ENCODE measurements around the gene MED13. TPM values are rescaled to one million over a fixed set of nuclear protein-coding genes. Genes with fewer than 3 reads are reported as not detected.
"Not testable (repeated sequence)": the region's sequence is repeated elsewhere in the genome, so short reads cannot be mapped to it uniquely, and the experiment has no call there.

Gene MED13
- total and polyA plus RNA-seq, 2 experiments from 2014 or later, result 6.6 to 51.2 TPM

GRCh38 chr17:62001105-62001504, 64.0 kb downstream of the MED13 start:
- no peak overlapping the region for H2AFZ ChIP-seq
- no peak for DNase-seq (ENCODE audit: low spot score)
- TF ChIP-seq EZH2phosphoT487 (IDR thresholded peaks at IDR 0.05; ENCODE audit: low read depth, severe bottlenecking, unreplicated experiment) (no peak), CTCF (IDR thresholded peaks at IDR 0.05; ENCODE audit: poor library complexity) (no peak)
- H4K20me1 ChIP-seq (ENCODE audit: insufficient read depth, poor library complexity, severe bottlenecking), result peaks cover 58% of the 10 kb centered on the region
- no peaks in the 10 kb centered on the region for H3K9me3 ChIP-seq (ENCODE audit: low read depth)
- peaks cover 95% of the 10 kb centered on the region for H3K79me2 ChIP-seq
- WGBS (ENCODE audit: low lambda C conversion rate, missing lambda C conversion rate), result 98% methylated on average over 2 of the region's 2 CpGs
- peaks cover 8% of the 10 kb centered on the region for H3K4me1 ChIP-seq (ENCODE audit: insufficient read depth)
- no peaks in the 10 kb centered on the region for H3K9me2 ChIP-seq (replicated peaks; ENCODE audit: insufficient read depth)
- H3K4me3 ChIP-seq, result no peak overlapping the region
- H3K4me2 ChIP-seq, result no peak overlapping the region
- H3K27ac ChIP-seq, result no peak overlapping the region
- no peaks in the 10 kb centered on the region for H3K27me3 ChIP-seq
- no peaks in the 10 kb centered on the region for H3K36me3 ChIP-seq (replicated peaks; ENCODE audit: insufficient read depth, low read depth)

DNA sequence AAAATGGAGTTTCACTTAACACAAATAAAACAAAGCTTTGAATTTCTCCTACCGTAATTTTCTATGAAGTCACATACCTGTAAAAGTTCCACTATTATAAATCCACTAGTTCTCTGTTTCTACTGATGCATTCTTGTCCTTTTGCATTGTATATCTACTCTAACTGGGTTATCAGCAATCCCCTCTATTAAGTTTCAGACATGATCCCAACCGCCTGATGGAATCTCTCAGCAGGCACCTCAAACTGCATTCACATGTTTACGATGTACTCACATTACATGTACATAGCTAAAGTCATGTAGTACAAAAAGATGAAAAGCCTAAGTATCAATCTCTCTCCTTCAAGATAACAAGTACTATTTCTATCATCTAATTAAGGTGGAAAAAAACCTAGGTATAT, 64.9 kb downstream of the MED13 start:
- Histone ChIP-seq H3K4me1 (ENCODE audit: insufficient read depth) (peaks cover 8% of the 10 kb centered on the region), H4K20me1 (ENCODE audit: insufficient read depth, poor library complexity, severe bottlenecking) (peaks cover 61% of the 10 kb centered on the region), H2AFZ (no peak overlapping the region), H3K9me3 (ENCODE audit: low read depth) (no peaks in the 10 kb centered on the region), H3K79me2 (peaks cover 94% of the 10 kb centered on the region), H3K36me3 (replicated peaks; ENCODE audit: insufficient read depth, low read depth) (no peaks in the 10 kb centered on the region), H3K27ac (no peak overlapping the region), H3K4me2 (no peak overlapping the region), H3K27me3 (no peaks in the 10 kb centered on the region), H3K4me3 (no peak overlapping the region), H3K9me2 (replicated peaks; ENCODE audit: insufficient read depth) (no peaks in the 10 kb centered on the region)
- no peak for DNase-seq (ENCODE audit: low spot score)
- no peak for TF ChIP-seq EZH2phosphoT487 (IDR thresholded peaks at IDR 0.05; ENCODE audit: low read depth, severe bottlenecking, unreplicated experiment)
- TF ChIP-seq CTCF (IDR thresholded peaks at IDR 0.05; ENCODE audit: poor library complexity), result no peak
- no peak for TF ChIP-seq EZH2 (IDR thresholded peaks at IDR 0.05; ENCODE audit: borderline replicate concordance)
- 69% methylated on average over 3 of the region's 3 CpGs for WGBS (ENCODE audit: low lambda C conversion rate, missing lambda C conversion rate)

DNA sequence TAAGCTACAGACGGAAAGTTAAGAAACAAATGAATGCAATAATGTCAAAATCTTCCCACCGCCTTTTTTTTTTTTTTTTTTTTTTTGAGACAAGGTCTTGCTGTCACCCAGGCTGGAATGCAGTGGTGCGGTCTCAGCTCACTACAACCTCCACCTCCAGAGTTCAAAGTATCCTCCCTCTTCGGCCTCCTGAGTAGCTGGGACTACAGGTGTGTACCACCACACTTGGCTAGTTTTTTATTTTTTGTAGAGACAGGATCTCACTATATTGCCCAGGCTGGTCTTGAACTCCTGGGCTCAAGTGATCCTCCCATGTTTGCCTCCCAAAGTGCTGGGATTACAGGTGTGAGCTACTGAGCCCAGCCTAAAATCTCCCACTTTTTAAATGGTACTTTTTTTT, 66.5 kb downstream of the MED13 start:
- peaks cover 50% of the 10 kb centered on the region for H4K20me1 ChIP-seq (ENCODE audit: insufficient read depth, poor library complexity, severe bottlenecking)
- not testable (repeated sequence) for H3K36me3 ChIP-seq (replicated peaks; ENCODE audit: insufficient read depth, low read depth); H3K27me3 ChIP-seq; H3K9me3 ChIP-seq (ENCODE audit: low read depth); H2AFZ ChIP-seq; H3K4me2 ChIP-seq; H3K27ac ChIP-seq; H3K4me3 ChIP-seq; H3K4me1 ChIP-seq (ENCODE audit: insufficient read depth); DNase-seq (ENCODE audit: low spot score); H3K9me2 ChIP-seq (replicated peaks; ENCODE audit: insufficient read depth)
- peaks cover 87% of the 10 kb centered on the region for H3K79me2 ChIP-seq
- WGBS (ENCODE audit: low lambda C conversion rate, missing lambda C conversion rate), result 94% methylated on average over 4 of the region's 4 CpGs

DNA sequence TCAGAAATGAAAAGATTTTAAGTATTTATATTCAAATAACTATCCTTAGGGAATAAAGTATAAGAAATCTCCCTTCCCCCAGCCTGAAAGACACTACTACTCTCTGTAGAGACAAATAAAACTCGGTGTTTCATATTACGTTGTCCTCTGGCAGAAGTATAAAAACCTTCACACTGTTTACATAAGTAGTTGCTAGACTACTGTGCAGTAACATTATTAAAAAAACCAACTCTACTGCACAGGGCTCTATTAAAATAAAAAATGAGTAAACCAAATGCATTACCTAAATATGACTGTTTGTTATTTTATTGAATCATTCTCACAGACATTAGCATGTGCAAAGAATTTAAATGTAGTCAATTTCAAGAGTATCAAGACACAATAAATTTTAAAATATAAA, 67.4 kb downstream of the MED13 start:
- no peak overlapping the region for H2AFZ ChIP-seq
- 47% methylated on average over 2 of the region's 2 CpGs for WGBS (ENCODE audit: low lambda C conversion rate, missing lambda C conversion rate)
- no peak overlapping the region for H3K4me2 ChIP-seq
- TF ChIP-seq CTCF (IDR thresholded peaks at IDR 0.05; ENCODE audit: poor library complexity) (no peak), EZH2phosphoT487 (IDR thresholded peaks at IDR 0.05; ENCODE audit: low read depth, severe bottlenecking, unreplicated experiment) (no peak), EZH2 (IDR thresholded peaks at IDR 0.05; ENCODE audit: borderline replicate concordance) (no peak)
- peaks cover 43% of the 10 kb centered on the region for H4K20me1 ChIP-seq (ENCODE audit: insufficient read depth, poor library complexity, severe bottlenecking)
- H3K27me3 ChIP-seq, result no peaks in the 10 kb centered on the region
- no peak for DNase-seq (ENCODE audit: low spot score)
- no peak overlapping the region for H3K4me3 ChIP-seq
- H3K9me3 ChIP-seq (ENCODE audit: low read depth), result no peaks in the 10 kb centered on the region
- H3K27ac ChIP-seq, result no peak overlapping the region
- H3K36me3 ChIP-seq (replicated peaks; ENCODE audit: insufficient read depth, low read depth), result no peaks in the 10 kb centered on the region
- peaks cover 8% of the 10 kb centered on the region for H3K4me1 ChIP-seq (ENCODE audit: insufficient read depth)
- H3K9me2 ChIP-seq (replicated peaks; ENCODE audit: insufficient read depth), result no peaks in the 10 kb centered on the region
- H3K79me2 ChIP-seq, result peaks cover 79% of the 10 kb centered on the region

All from hepatocyte (in vitro differentiated cells).